ENCODE data around the gene AKR1E2.

The AKR1E2 gene

DNA sequence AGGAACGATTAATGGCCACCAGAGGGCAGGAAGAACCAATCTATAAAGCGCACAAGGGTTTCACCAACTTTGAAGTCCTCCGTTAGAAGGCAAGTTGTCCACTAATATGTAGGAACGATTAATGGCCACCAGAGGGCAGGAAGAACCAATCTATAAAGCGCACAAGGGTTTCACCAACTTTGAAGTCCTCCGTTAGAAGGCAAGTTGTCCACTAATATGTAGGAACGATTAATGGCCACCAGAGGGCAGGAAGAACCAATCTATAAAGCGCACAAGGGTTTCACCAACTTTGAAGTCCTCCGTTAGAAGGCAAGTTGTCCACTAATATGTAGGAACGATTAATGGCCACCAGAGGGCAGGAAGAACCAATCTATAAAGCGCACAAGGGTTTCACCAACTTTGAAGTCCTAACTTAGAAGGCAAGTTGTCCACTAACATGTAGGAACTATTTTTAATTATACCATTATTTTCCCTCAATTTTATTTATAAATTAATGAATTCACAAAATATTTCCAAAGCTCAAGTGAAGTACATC lies 10.3 kb upstream of the AKR1E2 start:
- peak; percentile 18 for DNase-seq

DNA sequence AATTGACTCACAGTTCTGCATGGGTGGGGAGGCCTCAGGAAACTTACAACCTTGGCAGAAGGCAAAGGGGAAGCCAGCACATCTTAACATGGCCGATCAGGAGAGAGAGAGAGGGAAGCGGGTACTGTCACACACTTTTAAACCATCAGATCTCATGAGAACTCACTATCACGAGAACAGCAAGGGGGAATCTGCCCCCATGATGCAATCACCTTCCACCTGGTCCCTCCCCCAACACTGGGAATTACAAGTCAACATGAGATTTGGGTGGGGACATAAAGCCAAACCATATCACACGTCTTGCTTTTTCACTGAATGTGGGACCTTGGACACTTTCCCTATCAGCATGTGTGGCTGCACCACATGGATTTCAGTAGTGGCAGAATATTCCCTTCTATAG lies 9.0 kb upstream of the AKR1E2 start:
- DNase-seq, result no peak

DNA sequence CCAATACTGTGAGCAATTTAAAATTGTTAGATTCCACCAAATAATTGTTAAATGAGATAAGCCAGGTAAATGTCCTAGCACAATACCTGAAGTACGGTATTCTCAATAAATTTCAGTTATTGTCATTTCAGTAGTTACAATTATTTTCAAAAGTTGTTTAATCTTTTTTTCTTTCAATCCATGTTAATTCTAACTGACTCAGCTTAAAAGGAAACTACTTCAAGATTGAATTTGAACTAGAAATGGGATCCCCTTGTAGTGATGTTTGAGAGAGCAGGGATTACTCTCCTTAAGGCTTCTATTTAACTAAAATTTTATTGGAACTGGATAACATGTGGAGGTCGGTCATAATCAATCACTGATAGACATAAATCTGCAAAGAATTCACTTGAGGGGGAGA lies 6.9 kb upstream of the AKR1E2 start:
- no peak for DNase-seq

DNA sequence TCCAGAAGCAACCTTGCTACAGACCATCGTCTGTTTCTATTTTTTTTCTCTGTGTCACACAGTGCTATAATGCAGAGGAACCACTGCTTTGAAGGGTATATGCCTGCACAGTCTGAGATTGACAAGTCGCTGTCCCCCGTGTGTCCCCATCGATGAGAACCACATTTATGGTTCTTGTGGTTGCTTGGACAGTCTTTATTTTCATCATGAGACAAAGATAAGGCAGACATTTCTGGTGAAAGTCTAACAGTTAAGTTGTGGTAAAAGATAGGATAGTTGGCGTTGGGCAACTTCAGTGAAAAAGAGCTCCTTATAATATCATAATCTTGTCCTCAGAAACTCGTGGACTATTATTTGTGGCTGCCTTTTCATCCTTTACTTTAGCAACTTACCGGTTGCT lies 6.3 kb upstream of the AKR1E2 start:
- no peak for DNase-seq

DNA sequence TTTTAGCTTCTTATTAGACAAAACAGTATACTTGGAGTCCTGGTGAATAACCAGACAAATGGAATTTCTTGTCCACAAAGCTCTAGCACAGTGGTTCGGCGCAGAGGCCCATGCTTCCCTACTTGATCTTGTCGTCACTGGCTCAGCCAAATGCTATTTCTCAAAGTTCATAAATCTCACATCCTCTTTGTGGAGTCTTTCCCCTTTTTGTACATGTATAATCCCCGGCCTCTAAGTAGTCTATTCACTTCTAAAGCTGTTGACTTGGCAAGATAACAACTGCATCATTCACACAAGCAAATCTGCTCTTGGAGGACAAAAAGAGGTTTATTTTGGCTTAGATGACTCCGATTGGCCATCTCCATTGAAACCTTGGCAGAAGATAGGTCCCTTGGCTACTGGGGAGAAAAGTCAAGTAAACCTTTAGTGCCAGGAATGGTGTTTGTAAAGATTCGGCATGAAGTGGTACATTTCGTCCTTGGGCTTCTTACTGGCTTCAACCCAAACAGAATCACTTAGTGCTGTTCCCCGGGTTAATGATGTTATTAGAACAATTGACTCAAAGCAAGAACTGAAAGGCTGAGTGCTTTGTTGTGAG lies 5.1 kb upstream of the AKR1E2 start:
- DNase-seq, result peak; percentile 72

DNA sequence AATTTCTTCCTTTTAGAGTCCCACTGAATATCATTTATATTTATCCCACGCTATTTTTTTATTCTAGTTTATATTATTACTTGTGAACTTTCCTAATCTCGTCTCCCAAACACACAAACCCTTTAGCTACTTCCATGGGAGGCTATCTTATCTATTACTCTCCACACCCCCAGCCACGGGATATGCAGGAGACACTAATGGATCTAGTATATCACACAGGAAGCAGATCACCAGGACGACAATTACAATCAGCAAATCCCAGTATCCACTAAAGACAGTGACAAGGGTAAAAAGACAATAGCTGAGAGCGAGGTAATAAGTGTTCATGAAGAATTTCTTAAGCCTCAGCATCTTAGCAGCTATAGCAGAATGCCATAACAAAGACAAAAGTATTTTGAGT lies 3.8 kb upstream of the AKR1E2 start:
- DNase-seq, result no peak

DNA sequence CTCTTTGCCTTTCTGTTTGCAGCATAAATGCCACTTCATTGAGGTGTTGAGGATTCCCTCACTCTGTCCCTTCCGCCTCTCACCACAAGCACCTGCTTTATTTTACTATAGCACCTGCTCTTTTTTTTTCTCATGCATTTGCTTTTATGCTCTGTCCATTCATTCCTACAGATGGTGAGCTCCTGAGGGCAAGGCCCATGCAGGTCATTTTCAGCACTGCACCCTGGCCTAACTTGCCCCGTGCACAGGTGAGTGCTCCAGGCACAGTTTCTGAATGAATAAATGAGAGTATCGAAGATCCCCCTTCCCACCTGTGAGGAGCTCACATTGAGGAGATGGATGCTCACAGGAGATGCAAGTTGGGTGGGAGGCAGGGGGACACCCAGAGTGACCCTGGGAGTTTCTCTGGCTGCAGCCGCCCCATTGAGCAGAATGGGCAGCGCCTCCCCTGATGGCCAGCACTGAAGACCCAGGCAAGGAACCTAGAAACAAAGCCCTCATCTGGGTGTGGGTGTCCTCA lies 1.2 kb upstream of the AKR1E2 start:
- no peak for DNase-seq

DNA sequence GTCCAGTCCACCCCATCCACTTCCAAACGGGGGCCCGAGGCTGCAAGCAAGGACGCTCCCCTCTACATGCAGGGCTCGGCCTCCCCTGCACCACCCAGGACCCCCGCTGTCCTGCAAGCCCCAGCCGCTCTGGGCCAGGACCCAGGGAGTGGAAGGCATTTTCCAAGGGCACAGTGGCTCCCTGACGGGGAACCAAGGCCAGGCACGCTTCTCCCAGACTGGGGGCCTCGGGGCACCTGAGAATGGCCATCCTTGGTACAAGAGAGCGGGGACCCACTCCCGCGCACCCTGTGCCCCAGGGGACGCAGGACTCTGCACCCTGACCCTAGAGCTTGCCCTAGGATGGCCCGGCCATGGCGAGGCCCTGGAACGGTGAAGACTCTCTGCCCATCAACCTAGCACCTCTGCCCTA lies 545 bp upstream of the AKR1E2 start:
- no peak for DNase-seq

DNA sequence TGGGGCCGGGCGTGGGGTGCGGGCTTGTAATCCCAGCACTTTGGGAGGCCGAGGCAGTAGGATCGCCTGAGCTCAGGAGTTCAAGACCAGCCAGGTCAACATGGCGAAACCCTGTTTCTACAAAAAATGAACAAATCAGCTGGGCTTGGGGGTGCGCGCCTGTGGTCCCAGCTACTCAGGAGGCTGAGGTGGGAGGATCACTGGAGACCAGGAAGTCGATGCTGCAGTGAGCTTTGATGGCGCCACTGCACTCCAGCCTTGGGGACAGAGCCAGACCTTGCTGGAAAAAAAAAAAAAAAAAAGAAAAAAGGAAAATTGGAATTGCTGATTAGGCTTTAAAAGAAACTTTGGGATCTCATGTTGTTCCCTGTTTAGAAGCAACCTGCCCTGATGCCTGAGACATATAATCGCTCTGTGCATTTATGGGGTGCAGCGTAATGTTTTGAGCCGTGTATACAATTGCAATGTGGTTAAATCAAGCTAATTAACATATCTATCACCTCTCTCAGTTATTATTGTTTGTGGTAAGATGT lies 851 bp downstream of the AKR1E2 start:
- DNase-seq, result no peak

DNA sequence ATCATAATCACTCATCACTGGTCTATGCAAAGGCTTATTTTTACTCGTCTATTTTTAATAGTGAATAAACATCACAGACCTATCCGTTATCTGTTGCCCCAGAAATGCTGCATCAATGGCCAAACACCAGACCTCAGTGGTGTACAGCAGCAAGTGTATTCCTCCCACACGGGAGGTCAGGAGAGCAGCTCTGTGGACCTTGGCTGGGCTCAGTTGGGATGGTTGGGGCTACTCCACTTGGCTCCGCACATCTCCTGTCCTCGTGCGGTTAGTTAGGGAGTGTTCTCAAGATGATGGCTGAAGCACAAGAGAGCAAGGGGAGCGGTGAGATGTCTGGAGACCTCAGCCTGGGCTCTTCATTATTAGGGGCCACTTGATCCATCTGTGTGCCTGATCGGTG lies 2.0 kb downstream of the AKR1E2 start:
- no peak for DNase-seq

DNA sequence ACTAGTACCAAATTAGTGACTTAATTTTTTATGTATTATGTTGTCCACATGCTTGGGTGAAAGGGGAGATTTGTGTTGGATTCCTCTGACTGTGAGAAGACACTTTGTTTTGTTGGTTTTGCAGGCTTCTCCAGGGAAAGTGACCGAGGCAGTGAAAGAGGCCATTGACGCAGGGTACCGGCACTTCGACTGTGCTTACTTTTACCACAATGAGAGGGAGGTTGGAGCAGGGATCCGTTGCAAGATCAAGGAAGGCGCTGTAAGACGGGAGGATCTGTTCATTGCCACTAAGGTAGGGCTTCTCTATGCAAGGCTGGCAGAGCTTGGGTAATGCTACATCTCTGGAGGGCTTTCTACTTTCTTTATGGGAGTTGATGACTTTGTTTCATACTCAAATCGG lies 4.5 kb downstream of the AKR1E2 start:
- no peak for DNase-seq

DNA sequence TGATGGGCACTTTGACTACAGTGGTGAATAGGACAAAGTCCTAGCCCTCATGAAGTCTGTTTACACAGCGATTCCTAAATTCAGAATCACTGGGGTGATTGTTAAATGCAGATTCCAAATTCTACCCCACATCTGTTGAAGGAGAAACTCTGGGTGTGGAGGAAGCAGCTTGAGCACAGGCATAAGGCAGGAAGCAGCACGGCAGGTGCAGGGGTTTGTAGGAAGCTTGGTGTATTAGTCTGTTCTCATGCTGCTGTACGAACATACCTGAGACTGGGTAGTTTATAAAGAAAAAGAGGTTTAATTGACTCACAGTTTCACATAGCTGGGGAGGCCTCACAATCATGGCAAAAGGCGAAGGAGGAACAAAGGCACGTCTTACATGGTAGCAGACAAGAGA lies 5.1 kb downstream of the AKR1E2 start:
- no peak for DNase-seq

DNA sequence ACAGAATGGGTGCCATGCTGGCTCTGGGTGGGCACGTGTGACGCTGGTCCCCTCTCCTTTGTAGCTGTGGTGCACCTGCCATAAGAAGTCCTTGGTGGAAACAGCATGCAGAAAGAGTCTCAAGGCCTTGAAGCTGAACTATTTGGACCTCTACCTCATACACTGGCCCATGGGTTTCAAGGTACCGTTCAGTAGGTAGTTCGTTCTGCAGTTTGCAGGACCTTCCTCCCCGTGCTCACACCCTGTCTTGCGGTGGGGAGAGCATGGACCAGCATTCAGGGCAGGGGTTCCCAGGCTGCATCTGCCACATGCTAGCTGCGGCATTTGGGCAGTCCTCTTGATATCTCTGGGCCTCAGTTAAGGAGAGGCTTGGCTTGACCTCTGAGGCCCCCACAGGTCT lies 7.3 kb downstream of the AKR1E2 start:
- no peak for DNase-seq

DNA sequence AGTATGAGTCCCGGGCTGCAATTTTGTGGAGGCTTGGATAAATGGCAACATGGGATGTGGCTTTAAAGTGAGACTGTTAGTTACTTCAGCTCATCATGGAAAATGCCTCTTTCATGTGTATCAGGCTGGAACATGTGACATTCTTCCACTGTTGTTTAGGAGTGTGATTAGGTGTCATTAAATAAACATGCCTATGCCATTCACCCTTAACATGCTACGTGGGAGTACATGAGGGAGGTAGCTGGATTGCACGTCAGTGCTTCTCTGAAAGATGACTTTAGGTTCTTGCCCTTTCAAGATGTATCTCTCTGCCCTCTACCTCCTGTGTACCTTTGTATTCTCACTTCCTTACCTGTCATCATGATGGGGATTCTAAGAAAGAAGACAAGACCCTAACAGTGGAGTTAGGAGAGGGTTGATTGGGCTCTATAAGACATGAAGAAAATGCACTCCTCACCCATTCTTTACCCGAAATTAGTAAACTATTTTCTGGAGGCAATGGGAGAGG lies 8.9 kb downstream of the AKR1E2 start:
- no peak for DNase-seq

DNA sequence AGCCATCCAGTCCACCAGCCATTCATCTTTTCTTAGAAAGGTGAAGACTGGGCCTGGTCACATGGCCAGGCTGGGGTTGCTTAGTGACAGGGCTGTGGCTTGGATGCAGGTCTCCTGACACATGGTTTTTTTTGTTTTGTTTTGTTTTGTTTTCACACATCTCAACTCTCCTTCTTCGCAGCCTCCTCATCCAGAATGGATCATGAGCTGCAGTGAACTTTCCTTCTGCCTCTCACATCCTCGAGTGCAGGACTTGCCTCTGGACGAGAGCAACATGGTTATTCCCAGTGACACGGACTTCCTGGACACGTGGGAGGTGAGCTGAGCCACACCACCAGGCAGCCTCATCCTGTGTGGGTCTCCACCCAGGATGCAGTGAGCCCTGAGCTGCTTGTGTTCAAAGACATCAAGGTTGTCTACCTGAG lies 9.5 kb downstream of the AKR1E2 start:
- DNase-seq, result no peak

DNA sequence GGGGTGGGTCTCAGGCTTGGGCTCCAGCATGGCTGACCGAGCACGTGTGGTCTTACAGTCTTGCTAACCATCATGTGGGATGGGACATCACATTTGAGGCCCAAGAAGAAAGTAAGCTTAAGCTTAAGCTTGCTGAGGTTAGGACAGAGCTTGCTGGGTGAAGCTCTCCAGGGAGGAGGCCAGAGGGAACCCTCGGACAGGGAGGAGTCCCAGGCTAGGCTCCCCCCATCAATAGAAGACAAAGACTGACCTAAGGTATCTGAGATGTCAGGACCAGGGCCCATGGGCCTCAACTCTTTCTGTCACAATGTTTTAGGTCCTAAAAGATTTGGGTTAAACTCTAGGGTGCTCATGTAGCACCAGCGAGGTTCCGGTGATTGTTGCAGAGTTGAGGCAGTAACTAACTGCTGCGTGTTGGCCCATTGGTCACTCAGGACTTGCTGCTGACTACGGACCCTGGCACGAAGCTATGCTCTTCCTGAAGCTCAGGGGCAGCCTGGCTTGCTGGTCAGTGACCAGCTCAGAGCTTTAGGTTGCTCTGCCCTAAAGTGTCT lies 10.5 kb downstream of the AKR1E2 start:
- no peak for DNase-seq

DNA sequence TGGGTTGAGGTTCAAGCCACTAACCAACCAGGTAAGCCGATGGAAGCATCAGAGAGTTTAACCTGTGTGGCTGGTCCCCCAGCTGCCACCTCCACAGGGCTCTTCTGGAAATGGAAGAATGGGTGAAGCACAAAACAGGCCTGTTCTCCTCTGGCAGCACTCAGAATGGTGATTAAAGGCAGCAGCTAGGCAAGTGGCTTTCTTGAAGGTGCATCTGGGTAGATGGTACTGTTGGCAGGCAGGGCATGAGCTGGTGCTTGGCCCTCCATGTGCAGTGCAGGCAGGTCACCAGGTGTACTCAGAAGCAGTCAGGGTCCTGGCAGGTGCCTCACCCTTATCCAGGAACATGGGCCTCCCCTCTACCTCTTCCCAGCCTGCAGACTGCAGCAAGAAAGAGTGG lies 11.5 kb downstream of the AKR1E2 start:
- DNase-seq, result no peak

DNA sequence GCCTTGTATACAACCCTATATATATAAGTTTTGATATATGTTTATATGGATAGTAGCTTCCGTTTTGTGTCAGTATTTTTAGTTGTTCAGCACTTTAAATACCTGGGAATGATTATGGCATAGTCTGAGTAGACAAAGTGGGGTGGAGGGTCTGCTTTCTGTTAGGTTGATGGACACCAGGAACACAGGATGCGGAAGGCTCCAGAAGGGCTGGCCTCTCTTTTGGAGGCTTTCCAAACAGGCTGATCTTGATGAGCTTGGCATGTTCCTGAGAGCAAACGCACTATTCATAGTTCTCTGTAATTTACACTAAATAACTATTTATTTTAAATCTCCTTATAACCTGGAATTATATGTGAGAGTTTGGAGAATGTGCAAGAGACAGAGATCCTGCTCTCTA lies 12.7 kb downstream of the AKR1E2 start:
- DNase-seq, result no peak

DNA sequence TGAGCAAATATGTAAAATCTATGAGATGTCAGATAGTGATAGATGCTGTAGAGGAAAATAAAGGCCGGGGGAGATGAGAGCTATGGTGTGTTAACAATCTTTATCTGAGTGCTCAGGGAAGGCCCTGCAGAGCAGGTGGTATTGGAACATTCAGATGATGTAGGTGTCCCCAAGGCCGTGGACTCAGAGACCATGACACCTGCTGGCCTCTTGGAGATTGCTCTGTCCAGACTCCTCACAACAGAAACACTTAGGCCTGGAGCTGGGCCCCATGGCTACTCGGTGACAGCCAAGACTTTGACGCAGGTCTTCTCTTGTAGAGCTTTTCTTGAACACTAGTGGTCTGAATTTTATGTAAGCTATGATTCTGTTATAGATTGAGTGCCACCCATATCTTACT lies 13.3 kb downstream of the AKR1E2 start:
- DNase-seq, result peak; percentile 6

DNA sequence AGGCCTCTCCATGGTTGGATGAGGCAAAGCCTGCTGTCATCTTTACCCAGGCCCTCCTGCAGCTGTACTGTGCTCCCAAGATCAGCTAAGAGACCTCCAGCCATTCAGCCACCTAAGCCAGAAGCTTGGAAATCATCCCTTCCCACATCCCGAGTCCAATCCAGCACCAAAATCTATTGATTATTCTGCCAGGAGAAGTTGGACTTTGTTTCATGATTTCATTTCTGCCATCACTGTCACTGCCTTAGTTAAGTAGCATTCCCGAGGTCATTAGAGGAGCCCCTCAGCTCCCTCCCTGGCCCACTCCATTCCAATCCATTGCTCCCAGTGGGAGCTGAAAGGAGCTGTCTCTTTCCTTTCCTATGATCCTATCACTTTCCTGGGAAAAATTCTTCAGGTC lies 14.1 kb downstream of the AKR1E2 start:
- no peak for DNase-seq

DNA sequence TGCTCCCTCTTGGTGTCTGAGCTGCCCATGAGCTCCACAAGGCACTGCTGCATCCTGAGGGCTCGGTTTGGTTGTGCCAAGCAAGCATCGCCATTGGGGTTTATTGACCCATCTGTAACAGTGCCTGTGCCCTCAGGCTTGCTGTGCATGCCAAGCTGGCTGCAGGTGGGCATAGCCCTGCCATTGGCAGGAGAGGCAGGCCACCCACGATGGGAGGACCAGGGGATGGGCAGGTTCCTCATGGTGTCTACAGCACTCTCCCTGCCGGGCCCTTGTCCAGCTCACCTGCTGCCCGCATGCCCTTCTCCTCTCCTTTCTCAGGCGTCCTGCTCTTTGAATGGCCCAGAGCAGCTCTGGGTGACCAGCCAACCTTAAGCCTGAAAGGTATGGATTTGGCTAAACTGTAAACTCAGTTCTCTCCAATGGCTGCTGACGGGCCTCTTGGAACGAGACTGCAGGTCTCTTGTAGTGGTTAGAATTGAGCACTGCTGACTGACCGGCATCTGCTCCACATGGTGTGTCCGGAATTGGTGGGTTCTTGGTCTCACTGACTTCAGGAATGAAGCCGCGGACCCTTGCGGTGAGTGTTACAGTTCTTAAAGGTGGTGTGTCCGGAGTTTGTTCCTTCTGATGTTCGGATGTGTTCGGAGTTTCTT lies 17.6 kb downstream of the AKR1E2 start:
- no peak for DNase-seq

DNA sequence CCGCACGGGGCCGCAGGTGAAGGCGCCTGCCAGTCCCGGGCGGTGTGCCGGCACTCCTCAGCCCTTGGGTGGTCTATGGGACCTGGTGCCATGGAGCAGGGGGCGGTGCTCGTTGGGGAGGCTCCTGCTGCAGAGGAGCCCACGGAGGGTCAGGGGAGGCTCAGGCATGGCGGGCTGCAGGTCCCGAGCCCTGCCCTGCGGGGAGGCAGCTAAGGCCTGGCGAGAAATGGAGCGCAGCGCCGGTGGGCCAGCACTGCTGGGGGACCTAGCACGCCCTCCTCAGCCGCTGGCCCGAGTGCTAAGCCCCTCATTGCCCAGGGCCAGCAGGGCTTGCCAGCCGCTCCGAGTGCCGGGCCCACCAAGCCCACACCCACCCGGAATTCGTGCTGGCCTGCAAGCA lies 18.9 kb downstream of the AKR1E2 start:
- DNase-seq, result no peak

DNA sequence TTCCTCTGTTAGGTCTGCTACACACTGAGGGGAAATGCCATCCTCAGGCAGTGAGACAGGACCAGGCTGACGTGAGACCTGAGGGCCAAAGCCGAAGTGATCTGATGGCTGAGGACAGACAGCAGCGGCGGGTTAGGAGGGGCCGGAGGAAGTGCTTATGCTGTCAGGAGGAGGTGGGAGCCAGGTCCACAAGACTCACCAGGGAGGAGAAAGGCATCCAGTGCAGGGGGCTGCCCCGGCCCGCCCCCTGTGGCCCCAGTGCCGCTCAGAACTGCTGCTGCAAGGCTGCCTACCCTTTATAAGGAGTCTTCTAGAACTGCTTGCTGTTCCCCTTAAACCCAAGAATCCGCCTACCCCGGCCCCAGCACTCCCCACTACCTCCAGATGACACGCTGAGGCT lies 19.8 kb downstream of the AKR1E2 start:
- DNase-seq, result no peak

DNA sequence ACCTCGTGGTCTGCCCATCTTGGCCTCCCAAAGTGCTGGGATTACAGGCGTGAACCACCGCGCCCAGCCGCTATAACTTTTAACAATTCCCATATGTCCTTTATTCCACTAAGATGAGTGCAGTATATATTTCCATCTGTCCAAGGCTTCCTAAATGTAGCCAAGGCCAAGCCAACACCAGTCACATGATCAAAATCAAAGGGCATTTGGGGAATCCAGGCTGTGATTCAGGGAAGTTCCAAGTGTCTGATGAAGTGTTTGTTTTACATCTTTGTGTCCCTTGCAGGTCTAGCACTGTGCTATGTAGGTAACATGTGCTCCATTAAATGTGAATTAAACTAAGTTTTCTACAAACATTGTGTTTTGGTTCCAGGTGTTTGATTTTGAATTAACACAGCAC lies 20.8 kb downstream of the AKR1E2 start:
- no peak for DNase-seq

Data from suppressor macrophage treated with lipopolysaccharide for 4 hours (primary cell).